Right atrium auricular region (tissue), 2 donors: ENCODE measurements around the gene REG4. TPM values are rescaled to one million over a fixed set of nuclear protein-coding genes. Genes with fewer than 3 reads are reported as not detected.
"Not testable (repeated sequence)": the region's sequence is repeated elsewhere in the genome, so short reads cannot be mapped to it uniquely, and the experiment has no call there.

ENCODE experiments used
- DNase-seq: peaks from one replicate; pipeline ENCODE4 v3.0.0-alpha.2; 2019; ENCODE audit warnings: low spot score
- H3K27ac ChIP-seq, 2 donors: fragments of 200-600 bp; sonication (generic); 1 replicate in 1 of 2; 2 replicates in 1 of 2; pipeline ENCODE4 v1.5.1; 2016 to 2019
- H3K27me3 ChIP-seq, 2 donors: fragments of 200-600 bp; sonication (generic); one replicate each; pipeline versions ENCODE4 v1.5.1 to v1.6.0; 2017 to 2019
- H3K36me3 ChIP-seq: fragments of 200-600 bp; sonication (generic); one replicate; pipeline ENCODE4 v1.5.1; 2016
- H3K4me1 ChIP-seq, 2 donors: fragments of 200-600 bp; sonication (generic); one replicate each; pipeline versions ENCODE4 v1.5.1 to v1.6.0; 2017 to 2019
- H3K4me3 ChIP-seq, 2 donors: fragments of 200-600 bp; sonication (generic); 1 replicate in 1 of 2; 2 replicates in 1 of 2; pipeline ENCODE4 v1.5.1; 2017 to 2019; ENCODE audit warnings: mild to moderate bottlenecking in 1 of 2, moderate library complexity in 1 of 2
- H3K9me3 ChIP-seq, 2 donors: fragments of 200-600 bp; sonication (generic); one replicate each; pipeline ENCODE4 v1.5.1; 2019
- CTCF ChIP-seq, 2 donors: fragments of 200-600 bp; sonication (generic); IDR thresholded peaks; one replicate each; pipeline ENCODE4 v1.5.1; 2019; ENCODE audit warnings: antibody characterized with exemption in 2 of 2
- total RNA-seq, 2 donors: library from RNA; depleted of rRNA; stranded (reverse); fragments of >200 nt; gene quantifications; one replicate each; pipeline ENCODE4 v1.1.0, GENCODE V29; 2016

REG4 gene
- not detected for total RNA-seq

- H3K36me3 ChIP-seq, result no peaks in the 10 kb centered on the region
- H3K27me3 ChIP-seq, result no peaks in the 10 kb centered on the region
- no peak within 1 kb of the TSS for H3K4me3 ChIP-seq
- DNase-seq, result no peak
- H3K4me1 ChIP-seq, result no peaks in the 10 kb centered on the region
- H3K9me3 ChIP-seq, result no peaks in the 10 kb centered on the region
- TF ChIP-seq CTCF (IDR thresholded peaks at IDR 0.05), result no peak
- H3K27ac ChIP-seq, result no peak within 1 kb of the TSS
Observed at GRCh38 chr1:119811387-119811786, at the start of gene REG4. REG4 (minus strand) TSS chr1:119811460; CDS start chr1:119808769, 2,691 bp downstream.

- no peaks in the 10 kb centered on the region for H3K4me1 ChIP-seq
- no peak overlapping the region for H3K4me3 ChIP-seq
- no peaks in the 10 kb centered on the region for H3K27me3 ChIP-seq
- H3K36me3 ChIP-seq, result no peaks in the 10 kb centered on the region
- DNase-seq, result no peak
- no peak for TF ChIP-seq CTCF (IDR thresholded peaks at IDR 0.05)
- H3K27ac ChIP-seq, result no peak overlapping the region
- H3K9me3 ChIP-seq, result no peaks in the 10 kb centered on the region
Observed at GRCh38 chr1:119859647-119860046, 48.4 kb upstream of the REG4 start.

GRCh38 chr1:119858556-119859214, 47.4 kb upstream of the REG4 start:
- not testable (repeated sequence) for H3K4me3 ChIP-seq, H3K36me3 ChIP-seq, H3K27ac ChIP-seq, H3K4me1 ChIP-seq, H3K9me3 ChIP-seq, H3K27me3 ChIP-seq, DNase-seq

GRCh38 chr1:119858126-119858525, 46.9 kb upstream of the REG4 start:
- Histone ChIP-seq H3K27me3 (no peaks in the 10 kb centered on the region), H3K4me1 (no peaks in the 10 kb centered on the region), H3K36me3 (no peaks in the 10 kb centered on the region), H3K27ac (no peak overlapping the region), H3K9me3 (no peaks in the 10 kb centered on the region), H3K4me3 (no peak overlapping the region)
- TF ChIP-seq CTCF (IDR thresholded peaks at IDR 0.05), result no peak
- no peak for DNase-seq

- DNase-seq, result no peak
- no peaks in the 10 kb centered on the region for H3K9me3 ChIP-seq
- no peaks in the 10 kb centered on the region for H3K4me1 ChIP-seq
- H3K27me3 ChIP-seq, result no peaks in the 10 kb centered on the region
- H3K4me3 ChIP-seq, result no peak overlapping the region
- no peak for TF ChIP-seq CTCF (IDR thresholded peaks at IDR 0.05)
- H3K36me3 ChIP-seq, result no peaks in the 10 kb centered on the region
- no peak overlapping the region for H3K27ac ChIP-seq
Observed at GRCh38 chr1:119853155-119853554, 41.9 kb upstream of the REG4 start.

- H3K9me3 ChIP-seq, H3K36me3 ChIP-seq, H3K4me1 ChIP-seq, H3K27ac ChIP-seq, DNase-seq, H3K27me3 ChIP-seq, H3K4me3 ChIP-seq: not testable (repeated sequence)
Observed at GRCh38 chr1:119844206-119844605, 32.9 kb upstream of the REG4 start.

GRCh38 chr1:119841306-119841705, 30.0 kb upstream of the REG4 start:
- Histone ChIP-seq H3K4me1 (no peaks in the 10 kb centered on the region), H3K27me3 (no peaks in the 10 kb centered on the region)
- no peak for DNase-seq

More at GRCh38 chr1:119841306-119841705, 30.0 kb upstream of the REG4 start:
- no peak overlapping the region for H3K4me3 ChIP-seq
- H3K27ac ChIP-seq, result no peak overlapping the region
- TF ChIP-seq CTCF (IDR thresholded peaks at IDR 0.05), result no peak
- H3K9me3 ChIP-seq, result no peaks in the 10 kb centered on the region
- H3K36me3 ChIP-seq, result no peaks in the 10 kb centered on the region
